ENCODE measurements around the gene ADAMTSL2. TPM values are rescaled to one million over a fixed set of nuclear protein-coding genes. Genes with fewer than 3 reads are reported as not detected.

The ADAMTSL2 gene
- total RNA-seq, 1 donor from 2014 or later, result 2.0 TPM

DNA sequence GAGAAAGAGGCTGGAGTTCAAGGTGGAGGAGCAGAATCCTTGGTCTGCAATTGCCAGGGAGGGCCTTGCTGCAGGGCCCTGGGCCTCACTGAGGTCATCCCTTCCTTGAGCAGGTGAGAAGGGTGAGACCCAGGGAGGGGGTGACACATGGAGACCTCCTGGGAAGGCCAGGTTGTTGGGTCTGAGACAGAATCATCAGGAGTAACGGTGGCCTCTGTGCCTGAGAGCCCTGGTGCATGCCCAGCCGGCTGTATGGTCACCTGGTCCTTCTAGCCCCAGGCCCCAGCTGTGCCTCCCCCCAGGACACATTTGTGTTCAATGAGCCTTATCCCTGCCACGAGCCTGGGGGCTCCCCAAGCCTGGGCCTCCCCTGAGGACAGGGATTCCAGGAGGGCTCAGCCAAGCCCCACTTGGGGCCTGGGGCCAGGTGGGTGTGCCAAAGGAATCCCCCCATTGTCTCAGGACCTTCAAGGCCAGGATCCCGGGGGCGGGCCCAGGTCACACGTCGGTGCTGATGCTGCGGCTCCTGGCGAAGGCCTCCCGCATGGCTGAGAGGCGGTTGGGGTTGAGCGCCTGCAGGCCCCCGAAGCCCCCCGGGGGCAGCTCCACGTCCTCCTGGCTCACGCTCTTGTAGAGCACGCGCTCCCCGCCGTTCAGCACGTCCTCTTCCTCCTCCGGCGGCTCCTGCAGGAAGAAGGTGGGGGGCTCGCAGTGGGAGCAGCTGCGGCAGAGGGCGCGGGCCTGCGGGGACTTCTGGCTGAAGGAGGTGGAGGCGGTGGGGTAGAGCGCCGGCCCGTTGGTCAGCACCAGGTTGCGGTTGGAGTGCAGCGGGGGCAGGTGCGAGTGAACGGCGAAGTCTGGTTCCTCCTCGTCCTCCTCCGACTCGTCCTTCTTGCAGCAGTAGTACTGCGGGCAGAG, 44.3 kb downstream of the ADAMTSL2 start:
- Histone ChIP-seq H3K9me3 (no peaks in the 10 kb centered on the region), H3K4me1 (peaks cover 15% of the 10 kb centered on the region), H3K36me3 (no peaks in the 10 kb centered on the region), H3K27me3 (no peaks in the 10 kb centered on the region), H3K27ac (no peak overlapping the region), H3K4me3 (no peak overlapping the region)
- TF ChIP-seq, protein P1, sequence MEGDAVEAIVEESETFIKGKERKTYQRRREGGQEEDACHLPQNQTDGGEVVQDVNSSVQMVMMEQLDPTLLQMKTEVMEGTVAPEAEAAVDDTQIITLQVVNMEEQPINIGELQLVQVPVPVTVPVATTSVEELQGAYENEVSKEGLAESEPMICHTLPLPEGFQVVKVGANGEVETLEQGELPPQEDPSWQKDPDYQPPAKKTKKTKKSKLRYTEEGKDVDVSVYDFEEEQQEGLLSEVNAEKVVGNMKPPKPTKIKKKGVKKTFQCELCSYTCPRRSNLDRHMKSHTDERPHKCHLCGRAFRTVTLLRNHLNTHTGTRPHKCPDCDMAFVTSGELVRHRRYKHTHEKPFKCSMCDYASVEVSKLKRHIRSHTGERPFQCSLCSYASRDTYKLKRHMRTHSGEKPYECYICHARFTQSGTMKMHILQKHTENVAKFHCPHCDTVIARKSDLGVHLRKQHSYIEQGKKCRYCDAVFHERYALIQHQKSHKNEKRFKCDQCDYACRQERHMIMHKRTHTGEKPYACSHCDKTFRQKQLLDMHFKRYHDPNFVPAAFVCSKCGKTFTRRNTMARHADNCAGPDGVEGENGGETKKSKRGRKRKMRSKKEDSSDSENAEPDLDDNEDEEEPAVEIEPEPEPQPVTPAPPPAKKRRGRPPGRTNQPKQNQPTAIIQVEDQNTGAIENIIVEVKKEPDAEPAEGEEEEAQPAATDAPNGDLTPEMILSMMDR (IDR thresholded peaks at IDR 0.05), result no peak
- no peak for TF ChIP-seq POLR2AphosphoS5 (IDR thresholded peaks at IDR 0.05; ENCODE audit: insufficient read depth in 1 of 2, low read depth in 1 of 2)
- no peak for TF ChIP-seq POLR2A (IDR thresholded peaks at IDR 0.05)
- intact Hi-C loops (cut with DNase I), result no loop called here
- DNase-seq (ENCODE audit: extremely low spot score in 2 of 2), result no peak

DNA sequence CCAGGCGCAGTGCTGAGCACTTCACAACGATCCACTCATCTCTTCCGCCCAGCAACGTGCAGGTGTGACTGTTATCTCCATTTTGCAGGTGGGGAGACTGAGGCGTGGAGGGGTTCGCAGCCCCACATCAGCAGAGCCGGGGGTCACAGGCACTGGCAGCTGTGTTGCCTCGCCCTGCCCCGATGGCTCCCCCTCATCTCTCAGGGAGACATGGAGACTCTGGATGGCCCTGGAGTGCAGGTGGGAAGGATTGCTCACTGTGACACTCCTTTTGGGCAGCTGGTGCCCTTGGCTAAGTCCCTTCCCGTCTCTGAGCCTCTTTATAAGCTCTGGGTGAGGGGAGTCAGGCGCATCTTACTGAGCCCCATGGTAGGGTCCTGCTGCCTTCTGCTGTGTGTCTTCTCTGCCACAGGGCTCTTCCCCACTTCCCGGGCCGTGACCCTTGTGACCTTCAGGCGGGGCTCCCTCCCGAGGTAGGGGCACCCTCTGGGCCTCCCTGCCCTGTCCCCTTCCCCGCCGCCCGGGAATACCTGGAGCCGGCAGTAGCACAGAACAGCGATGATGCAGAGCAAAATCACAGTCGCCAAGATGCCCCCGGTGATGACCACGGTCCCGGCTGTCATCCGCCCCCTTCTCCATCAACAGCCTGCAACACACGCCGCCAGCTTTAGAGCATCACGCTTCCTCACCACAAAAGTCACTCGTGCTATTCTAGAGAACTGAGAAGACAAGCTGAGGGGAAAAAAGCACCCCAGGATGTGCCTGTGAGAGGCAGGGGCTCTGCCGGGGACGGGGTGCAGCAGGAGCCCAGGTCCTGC, 45.3 kb downstream of the ADAMTSL2 start:
- Histone ChIP-seq H3K36me3 (no peaks in the 10 kb centered on the region), H3K27me3 (no peaks in the 10 kb centered on the region), H3K9me3 (no peaks in the 10 kb centered on the region), H3K4me3 (no peak overlapping the region), H3K4me1 (peaks cover 20% of the 10 kb centered on the region), H3K27ac (no peak overlapping the region)
- TF ChIP-seq, protein P1 (IDR thresholded peaks at IDR 0.05), result no peak
- TF ChIP-seq POLR2A (IDR thresholded peaks at IDR 0.05) (no peak), POLR2AphosphoS5 (IDR thresholded peaks at IDR 0.05; ENCODE audit: insufficient read depth in 1 of 2, low read depth in 1 of 2) (no peak)
- DNase-seq (ENCODE audit: extremely low spot score in 2 of 2), result no peak
- intact Hi-C loops (cut with DNase I), result no loop called here

DNA sequence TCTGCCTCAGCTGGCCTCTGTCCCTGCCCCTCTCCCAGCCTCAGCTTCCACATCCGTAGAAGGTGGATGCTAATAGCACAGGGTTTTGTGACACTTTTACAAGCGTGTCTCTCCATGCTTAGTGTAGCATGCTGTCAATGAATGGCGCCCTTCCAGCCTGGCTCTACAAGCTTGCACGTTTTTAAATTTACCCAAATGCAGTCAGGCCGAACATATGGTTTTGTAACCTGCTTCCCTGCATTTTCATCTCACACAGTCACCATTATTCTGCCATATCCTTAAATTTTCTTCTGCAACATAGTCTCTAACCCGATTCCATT, 45.9 kb downstream of the ADAMTSL2 start:
- no peak overlapping the region for H3K4me3 ChIP-seq
- DNase-seq (ENCODE audit: extremely low spot score in 2 of 2), result no peak
- no peaks in the 10 kb centered on the region for H3K36me3 ChIP-seq
- H3K27ac ChIP-seq, result no peak overlapping the region
- TF ChIP-seq, protein P1 (IDR thresholded peaks at IDR 0.05), result no peak
- no peak for TF ChIP-seq POLR2AphosphoS5 (IDR thresholded peaks at IDR 0.05; ENCODE audit: insufficient read depth in 1 of 2, low read depth in 1 of 2)
- no peak for TF ChIP-seq POLR2A (IDR thresholded peaks at IDR 0.05)
- peaks cover 2% of the 10 kb centered on the region for H3K27me3 ChIP-seq
- no peaks in the 10 kb centered on the region for H3K9me3 ChIP-seq
- H3K4me1 ChIP-seq, result peaks cover 25% of the 10 kb centered on the region
- intact Hi-C loops (cut with DNase I), result no loop called here

DNA sequence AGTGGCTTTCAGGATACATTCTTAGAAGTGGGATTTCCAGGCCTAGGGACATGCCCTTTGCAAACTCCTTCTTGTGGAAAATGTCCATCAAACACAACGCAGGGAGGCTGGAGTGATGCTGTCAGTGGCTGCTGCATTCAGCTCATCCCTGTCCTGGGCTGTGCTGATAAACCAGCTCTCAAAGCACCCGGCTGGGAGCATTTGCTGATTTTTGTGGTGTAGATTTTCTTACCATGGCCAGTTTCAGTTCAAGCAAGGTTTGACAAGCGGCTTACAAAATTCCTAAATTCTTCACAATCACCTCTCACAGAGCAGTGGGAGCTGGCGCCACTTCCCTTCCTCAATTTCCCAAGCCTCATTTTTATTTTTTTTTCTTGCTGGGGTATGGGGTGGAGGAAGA, 46.5 kb downstream of the ADAMTSL2 start:
- Histone ChIP-seq H3K27ac (no peak overlapping the region), H3K4me3 (no peak overlapping the region), H3K9me3 (no peaks in the 10 kb centered on the region), H3K36me3 (no peaks in the 10 kb centered on the region), H3K27me3 (peaks cover 5% of the 10 kb centered on the region), H3K4me1 (peaks cover 32% of the 10 kb centered on the region)
- DNase-seq (ENCODE audit: extremely low spot score in 2 of 2), result no peak
- TF ChIP-seq, protein P1 (IDR thresholded peaks at IDR 0.05), result no peak
- no peak for TF ChIP-seq POLR2A (IDR thresholded peaks at IDR 0.05)
- TF ChIP-seq POLR2AphosphoS5 (IDR thresholded peaks at IDR 0.05; ENCODE audit: insufficient read depth in 1 of 2, low read depth in 1 of 2), result no peak
- intact Hi-C loops (cut with DNase I), result no loop called here

Measured in vagina (tissue), 2 donors.